HG03025 (cell line): ENCODE data around the gene ALKBH3.

ENCODE experiments used
- ATAC-seq: cut with Tn5 transposase; IDR thresholded peaks from one replicate; pipeline ENCODE4 v1.9.1; 2021; ENCODE audit warnings: mild to moderate bottlenecking, moderate library complexity; ENCODE audit not compliant: unreplicated experiment, low FRiP score

ALKBH3 gene

DNA sequence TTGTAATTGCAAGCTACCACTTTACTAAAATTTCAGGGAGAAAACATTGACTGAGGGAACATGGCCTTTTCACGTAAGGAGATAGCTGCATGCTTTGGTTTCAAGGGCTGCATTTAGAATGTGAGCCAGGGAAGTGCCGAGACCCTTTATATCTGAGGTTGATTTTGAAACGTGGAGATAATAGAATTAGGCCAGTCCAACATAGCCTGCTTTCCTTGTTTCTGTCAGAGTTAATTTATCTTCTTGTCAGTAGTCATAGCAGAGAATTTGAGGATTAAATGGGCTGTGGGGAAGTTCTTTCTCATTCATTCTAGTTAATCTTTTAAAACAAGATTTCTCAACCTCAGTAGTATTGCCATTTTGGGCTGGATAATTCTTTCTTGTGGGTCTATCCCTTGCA is 12.2 kb downstream of the ALKBH3 start:
- no peak for ATAC-seq

GRCh38 chr11:43894546-43894945 is 13.9 kb downstream of the ALKBH3 start:
- ATAC-seq, result no peak

GRCh38 chr11:43895601-43896000 is 15.0 kb downstream of the ALKBH3 start:
- no peak for ATAC-seq

DNA sequence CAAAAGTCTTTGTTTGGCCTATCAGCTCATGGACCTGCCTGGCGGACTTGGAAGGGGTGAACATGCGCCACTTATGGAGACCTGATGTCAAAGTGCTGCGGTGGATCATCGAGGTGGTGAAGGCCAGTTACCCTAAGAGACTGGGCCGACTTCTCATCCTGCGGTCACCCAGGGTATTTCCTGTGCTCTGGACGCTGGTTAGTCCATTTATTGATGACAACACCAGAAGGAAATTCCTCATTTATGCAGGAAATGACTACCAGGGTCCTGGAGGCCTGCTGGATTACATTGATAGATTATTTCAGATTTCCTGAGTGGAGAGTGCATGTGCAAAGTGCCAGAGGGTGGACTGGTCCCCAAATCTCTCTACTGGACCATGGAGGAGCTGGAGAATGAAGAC is 17.9 kb downstream of the ALKBH3 start:
- ATAC-seq, result no peak

DNA sequence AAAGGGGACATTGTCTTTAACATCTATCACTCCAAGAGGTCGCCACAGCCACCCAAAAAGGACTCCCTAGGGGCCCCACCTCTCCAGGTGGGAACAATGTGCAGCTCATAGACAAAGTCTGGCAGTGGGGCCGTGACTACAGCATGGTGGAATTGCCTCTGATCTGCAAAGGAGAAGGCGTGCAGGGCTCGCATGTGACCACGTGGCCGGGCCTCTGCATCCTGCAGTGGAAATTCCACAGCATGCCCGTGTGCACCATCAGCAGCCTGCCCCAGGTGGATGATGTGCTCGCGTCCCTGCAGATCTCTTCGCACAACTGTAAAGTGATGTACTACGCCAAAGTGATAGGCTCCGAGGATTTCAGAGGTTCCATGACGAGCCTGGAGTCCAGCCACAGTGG is 18.5 kb downstream of the ALKBH3 start:
- no peak for ATAC-seq

DNA sequence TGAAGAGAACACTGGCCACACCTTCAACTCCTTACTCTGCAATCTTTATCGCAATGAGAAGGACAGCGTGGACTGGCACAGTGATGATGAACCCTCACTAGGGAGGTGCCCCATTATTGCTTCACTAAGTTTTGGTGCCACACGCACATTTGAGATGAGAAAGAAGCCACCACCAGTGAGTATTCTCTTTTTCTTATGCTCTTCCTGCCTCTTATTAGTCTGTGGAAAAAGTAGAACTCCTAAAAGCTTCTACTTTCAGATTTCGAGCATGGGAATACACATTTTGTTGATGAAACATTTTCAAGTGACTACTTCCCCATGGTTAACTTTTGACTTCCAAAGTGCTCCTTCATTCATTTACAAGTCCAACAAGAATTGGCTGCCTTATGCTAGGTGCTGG is 20.9 kb downstream of the ALKBH3 start:
- no peak for ATAC-seq

- ATAC-seq, result no peak
Observed at GRCh38 chr11:43903078-43903477, 22.4 kb downstream of the ALKBH3 start.

GRCh38 chr11:43903969-43904368 is 23.3 kb downstream of the ALKBH3 start:
- ATAC-seq, result no peak

GRCh38 chr11:43904742-43905535 is 24.3 kb downstream of the ALKBH3 start:
- no peak for ATAC-seq

DNA sequence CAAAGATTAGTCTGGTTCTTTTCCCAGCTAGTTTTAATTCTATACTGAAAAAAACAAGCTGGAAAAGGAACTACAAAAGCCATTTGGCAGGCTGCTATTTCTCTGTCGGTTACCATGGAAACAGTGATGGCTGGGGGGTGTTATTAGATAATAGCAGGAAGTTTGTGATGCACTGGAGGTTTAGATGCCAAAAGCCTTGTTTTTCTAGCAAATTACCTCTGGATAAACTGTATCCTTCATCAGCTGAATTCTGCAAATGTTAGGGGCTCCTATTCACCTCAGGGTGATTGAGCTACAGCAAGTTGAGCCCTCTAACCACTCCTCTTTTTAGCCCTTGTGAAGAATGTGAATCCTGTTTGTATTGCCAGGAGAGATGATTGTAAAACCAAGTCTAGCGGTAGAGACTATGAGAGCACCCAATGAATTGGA is 25.2 kb downstream of the ALKBH3 start:
- ATAC-seq, result no peak

DNA sequence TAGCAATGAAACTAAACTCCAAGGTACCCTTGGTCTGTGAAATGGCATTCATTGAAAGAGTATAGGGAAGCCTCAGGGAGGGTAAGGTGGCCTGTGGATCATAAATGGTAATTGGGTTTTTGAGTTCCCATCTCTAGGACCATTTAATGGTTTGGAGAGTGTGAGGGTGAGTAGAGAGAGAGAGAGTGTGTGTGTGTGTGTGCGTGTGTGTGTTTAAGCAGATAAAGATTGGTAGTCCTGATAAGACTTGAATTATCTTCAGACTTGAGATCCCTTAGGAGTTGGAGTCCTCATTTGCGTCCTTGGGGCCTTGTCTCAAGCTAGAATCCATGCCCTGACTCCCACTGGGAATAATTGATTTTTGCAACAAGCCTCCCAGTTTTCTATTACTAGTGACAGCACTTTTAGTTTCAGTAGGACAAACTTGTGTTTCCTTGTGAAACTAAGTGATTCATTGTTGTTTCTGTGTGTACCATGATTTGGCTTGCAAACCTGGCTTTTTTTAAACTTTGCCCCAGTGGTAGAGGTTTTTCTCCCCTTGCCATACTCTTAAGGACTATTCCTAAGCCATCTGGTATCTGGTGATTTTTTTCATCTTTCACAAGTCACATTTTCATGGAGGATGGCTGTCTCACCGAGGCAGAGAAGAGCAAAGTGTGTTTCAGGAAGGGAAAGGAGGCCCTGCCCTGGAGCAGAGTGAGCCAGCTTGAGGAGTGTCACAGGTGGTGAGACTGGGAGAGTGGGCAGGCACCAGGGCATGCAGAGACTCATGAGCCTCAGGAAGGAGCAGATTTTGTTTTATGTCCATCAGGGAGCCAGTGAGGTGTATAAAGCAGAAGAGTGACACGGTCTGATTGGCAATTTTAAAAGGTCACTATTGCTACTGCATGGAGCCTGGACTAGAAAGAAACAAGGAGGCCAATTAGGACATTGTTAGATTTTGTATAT is 26.7 kb downstream of the ALKBH3 start:
- ATAC-seq, result no peak

DNA sequence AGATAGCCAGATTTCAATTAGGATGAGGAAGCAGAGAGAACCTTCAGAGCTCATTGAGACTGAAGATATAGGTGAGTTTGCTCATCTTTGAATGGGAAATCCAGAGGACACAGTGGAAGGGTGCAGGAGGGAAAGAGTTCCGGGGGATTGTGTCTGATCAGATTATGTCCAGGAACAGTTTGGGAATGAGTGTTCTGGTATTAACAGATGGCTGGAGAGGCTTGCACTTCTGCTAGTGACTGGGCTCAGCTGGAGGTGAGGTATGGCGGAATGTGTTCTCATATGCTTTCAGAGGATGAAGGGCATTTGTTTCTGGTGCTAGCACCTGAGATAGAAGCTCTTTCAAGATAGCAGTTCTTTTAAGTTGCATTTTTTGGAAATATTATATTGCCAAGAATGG is 27.6 kb downstream of the ALKBH3 start:
- ATAC-seq, result no peak

DNA sequence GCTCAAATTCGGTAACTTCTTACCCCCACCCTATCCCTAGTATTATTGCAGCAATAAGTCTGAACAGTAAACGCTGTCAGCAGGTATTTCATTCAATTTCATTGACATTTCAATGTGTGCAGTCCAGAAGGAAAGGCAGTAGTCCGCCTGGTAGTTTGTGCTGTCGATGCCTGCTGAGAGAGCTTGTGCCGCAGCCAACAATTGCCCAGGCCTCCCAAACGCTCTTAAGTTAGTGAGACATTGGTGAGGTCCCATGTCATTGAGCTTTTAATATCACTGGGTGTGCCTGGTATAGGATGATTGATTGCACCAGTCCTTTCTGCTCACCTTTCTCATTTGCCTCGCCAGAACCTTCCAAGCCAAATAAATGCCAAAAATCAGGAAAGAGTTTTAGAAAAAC is 28.1 kb downstream of the ALKBH3 start:
- no peak for ATAC-seq

DNA sequence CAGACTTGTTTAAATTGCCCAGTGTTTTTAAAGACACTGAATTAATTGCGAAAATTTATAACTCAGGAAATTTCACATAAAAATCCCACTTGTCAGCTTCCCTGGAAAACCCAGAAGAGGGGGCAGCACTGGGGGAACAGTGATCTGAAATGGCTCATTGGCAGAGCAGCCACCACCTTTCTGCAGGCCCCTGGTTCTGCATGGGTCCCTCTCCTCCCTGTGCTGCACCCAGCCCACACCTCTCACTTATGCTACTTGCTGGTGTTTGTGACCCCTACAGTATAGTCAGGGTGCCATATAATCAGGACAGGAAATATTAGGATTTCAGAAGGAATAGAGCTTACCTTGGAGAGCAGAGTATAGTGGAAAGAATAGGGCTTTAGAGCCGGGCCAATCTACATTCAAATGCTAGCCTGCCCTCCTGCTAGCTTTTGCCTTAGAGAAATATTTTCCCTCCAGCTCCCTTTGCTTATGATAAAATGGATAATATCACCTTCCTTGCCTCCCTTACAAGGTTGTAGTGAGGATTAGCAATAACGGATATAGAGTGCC is 33.3 kb downstream of the ALKBH3 start:
- no peak for ATAC-seq

GRCh38 chr11:43914466-43914865 is 33.8 kb downstream of the ALKBH3 start:
- ATAC-seq, result no peak

- no peak for ATAC-seq
Observed at GRCh38 chr11:43916621-43917020, 36.0 kb downstream of the ALKBH3 start.

DNA sequence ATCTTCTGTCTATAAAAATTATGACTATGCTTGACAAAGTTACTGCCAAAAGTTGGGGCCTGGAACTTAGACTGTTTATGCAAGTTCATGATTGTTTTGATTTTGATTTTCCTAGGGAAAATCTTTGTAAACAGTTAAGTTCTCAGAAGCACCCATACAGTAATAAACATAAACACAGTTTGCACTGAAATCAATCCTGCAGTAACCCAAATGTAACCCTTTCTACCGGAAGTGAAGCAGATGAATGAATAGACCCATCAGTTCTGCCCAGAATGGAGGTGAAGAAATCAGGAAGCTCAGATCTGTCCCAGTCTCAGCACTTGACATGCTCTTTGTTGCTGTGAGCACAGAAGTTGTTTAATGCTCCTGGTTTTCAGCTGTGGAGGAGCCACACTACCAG is 37.2 kb downstream of the ALKBH3 start:
- no peak for ATAC-seq

DNA sequence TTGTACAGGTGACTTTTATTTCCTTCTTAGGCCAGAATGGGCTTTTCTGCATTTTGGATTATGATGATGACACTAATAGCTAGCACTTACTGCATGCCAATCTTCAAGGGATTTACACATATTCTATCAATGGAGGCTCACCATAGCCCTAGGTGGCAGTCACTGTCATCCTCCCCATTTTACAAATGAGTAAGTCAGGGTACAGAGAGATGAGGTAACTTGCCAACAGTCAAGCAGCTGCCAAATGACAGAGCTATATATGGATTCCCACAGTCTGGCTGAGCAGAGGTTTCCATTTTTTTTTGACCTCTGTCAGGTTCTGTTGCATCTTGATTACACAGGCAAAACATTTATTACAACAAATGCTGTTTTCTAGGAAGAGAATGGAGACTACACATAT is 38.0 kb downstream of the ALKBH3 start:
- ATAC-seq, result no peak

DNA sequence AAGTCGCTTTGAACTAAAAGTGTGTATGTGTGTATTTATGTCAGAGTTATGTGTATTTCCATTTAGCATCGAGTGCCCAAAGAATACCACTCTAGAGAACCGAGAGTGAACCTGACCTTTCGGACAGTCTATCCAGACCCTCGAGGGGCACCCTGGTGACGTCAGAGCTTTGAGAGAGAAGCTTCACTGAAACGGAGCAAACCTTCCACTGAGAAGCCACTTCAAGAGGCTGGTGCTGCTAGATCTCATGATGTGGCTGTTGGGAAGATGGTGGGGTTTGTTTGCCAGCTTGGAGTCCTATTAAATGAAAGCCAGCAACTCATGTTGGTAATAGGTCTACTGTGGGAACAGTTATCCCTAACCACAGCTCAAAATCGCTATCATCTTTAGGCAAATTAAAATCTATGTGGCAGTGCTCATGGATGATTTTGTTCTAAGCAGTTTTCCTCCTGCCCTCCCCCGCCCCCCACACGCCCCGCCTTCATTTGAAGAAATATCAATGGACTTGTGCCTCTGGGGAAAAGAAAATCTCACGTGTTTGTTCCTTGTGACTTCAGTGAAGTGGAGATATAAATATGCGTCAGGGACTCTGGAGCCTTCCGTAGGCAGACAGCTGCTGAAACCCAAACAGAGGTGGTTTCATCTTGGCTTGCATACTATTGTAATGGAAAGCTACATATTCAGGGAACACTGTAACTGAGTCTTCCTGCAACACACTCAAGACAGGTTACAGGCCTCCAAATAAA is 39.4 kb downstream of the ALKBH3 start:
- ATAC-seq, result no peak

DNA sequence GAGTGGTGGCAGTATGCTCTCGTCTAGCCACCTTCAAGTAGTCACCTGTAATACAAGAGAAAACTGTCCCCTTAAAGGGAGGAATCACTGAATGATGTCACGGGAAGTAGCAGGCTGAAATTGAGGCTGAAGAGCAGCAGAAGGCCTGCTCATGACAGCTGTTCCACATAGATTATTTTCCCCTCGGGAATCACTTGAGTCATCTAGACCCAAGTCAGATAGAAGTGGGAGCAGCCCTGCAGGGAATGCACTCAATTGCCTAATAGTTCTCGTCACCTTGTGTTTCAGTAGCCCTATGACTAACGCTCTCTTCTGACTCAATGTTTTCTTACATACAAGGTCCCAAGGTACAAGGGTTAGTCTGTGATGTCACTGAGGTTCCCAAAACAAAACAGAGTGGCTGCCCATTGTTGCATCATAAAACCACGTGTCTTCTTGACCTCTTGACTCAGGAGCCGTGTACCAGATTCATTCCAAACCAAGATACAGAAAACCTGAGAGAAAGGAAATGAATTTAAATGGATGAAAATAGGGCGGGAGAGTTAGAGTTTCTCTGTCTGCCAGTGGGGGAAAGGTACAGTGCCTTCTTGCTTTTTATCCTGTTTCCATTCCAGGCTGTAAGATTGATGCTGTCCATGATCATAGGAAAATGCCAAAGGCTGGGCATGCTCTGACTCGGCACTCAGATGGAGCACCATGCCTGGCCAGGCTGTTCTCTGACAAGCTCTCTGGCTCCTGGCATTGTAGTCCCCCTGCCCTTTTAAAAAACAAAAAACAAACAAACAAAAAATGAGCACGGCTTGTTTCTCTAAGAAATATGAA is 40.2 kb downstream of the ALKBH3 start:
- ATAC-seq, result no peak
